Suprapubic skin (tissue), 4 donors: ENCODE measurements around the gene FAM216B. TPM values are rescaled to one million over a fixed set of nuclear protein-coding genes. Genes with fewer than 3 reads are reported as not detected.

Experiments used
- DNase-seq, 2 donors: peaks; one replicate each; pipeline ENCODE4 v3.0.0-alpha.2; 2019; ENCODE audit warnings: low spot score in 2 of 2
- H3K27ac ChIP-seq: fragments of 200-600 bp; sonication (generic); one replicate; pipeline ENCODE4 v1.5.1; 2019
- H3K27me3 ChIP-seq: fragments of 200-600 bp; sonication (generic); one replicate; pipeline ENCODE4 v1.5.1; 2019
- H3K36me3 ChIP-seq: fragments of 200-600 bp; sonication (generic); one replicate; pipeline ENCODE4 v1.5.1; 2019
- H3K4me1 ChIP-seq: fragments of 200-600 bp; sonication (generic); one replicate; pipeline ENCODE4 v1.5.1; 2019
- H3K4me3 ChIP-seq: fragments of 200-600 bp; sonication (generic); one replicate; pipeline ENCODE4 v1.5.1; 2019; ENCODE audit warnings: mild to moderate bottlenecking
- H3K9me3 ChIP-seq: fragments of 200-600 bp; sonication (generic); one replicate; pipeline ENCODE4 v1.5.1; 2019
- EP300 ChIP-seq: sonication (generic); formaldehyde crosslinking; IDR thresholded peaks from one replicate; pipeline ENCODE4 v1.6.1; 2017; ENCODE audit warnings: antibody characterized with exemption
- POLR2A ChIP-seq, 2 donors: fragments of 450-650 bp; IDR thresholded peaks; one replicate each; pipeline ENCODE4 v1.6.1; 2017; ENCODE audit warnings: antibody characterized with exemption in 2 of 2, mild to moderate bottlenecking in 2 of 2, moderate library complexity in 2 of 2
- POLR2AphosphoS5 ChIP-seq, 3 donors: sonication (generic); formaldehyde crosslinking; IDR thresholded peaks; one replicate each; pipeline ENCODE4 v1.6.1; 2017; ENCODE audit warnings: antibody characterized with exemption in 3 of 3
- WGBS: methylation state at CpG from one replicate; pipeline ENCODE4 v1.1.5; 2018; 5-methylcytosine and 5-hydroxymethylcytosine counted together
- total RNA-seq, 4 donors: library from RNA; depleted of rRNA; stranded (reverse); fragments of >200 nt; gene quantifications; one replicate each; pipeline ENCODE4 v1.1.0, GENCODE V29; 2016
- TF ChIP-seq, protein P1 (sequence below), 2 donors: fragments of 200-600 bp in 1 of 2; fragments of 450-650 bp in 1 of 2; sonication (generic) in 1 of 2; IDR thresholded peaks; one replicate each; pipeline ENCODE4 v1.5.1; 2016 to 2019; ENCODE audit warnings: antibody characterized with exemption in 2 of 2, mild to moderate bottlenecking in 1 of 2, moderate library complexity in 1 of 2

The FAM216B gene
- total RNA-seq, 4 donors from 2014 or later = not detected

DNA sequence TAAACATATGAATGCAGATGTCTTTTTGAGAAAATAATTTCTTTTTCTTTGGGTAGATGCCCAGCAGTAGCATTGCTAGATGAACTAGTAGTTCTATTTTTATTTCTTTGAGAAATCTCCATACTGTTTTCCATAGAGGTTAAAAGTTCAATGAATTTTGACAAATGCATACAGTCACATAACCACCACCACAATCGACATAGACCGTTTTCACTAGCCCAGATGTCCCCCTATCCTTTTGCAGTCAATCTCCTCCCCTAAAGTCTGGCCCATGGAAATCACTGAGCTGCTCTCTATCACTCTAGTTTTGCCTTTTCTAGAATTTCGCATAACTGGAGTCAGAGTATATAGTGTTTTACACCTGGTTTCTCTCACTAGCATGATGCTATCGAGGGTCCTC, 10.8 kb downstream of the FAM216B start:
- H3K27me3 ChIP-seq = peaks cover 6% of the 10 kb centered on the region
- no peaks in the 10 kb centered on the region for H3K4me1 ChIP-seq
- no peaks in the 10 kb centered on the region for H3K36me3 ChIP-seq
- H3K4me3 ChIP-seq = no peak overlapping the region
- no peaks in the 10 kb centered on the region for H3K9me3 ChIP-seq
- TF ChIP-seq POLR2AphosphoS5 (IDR thresholded peaks at IDR 0.05) (no peak), EP300 (no peak), POLR2A (IDR thresholded peaks at IDR 0.05) (no peak)
- TF ChIP-seq, protein P1, sequence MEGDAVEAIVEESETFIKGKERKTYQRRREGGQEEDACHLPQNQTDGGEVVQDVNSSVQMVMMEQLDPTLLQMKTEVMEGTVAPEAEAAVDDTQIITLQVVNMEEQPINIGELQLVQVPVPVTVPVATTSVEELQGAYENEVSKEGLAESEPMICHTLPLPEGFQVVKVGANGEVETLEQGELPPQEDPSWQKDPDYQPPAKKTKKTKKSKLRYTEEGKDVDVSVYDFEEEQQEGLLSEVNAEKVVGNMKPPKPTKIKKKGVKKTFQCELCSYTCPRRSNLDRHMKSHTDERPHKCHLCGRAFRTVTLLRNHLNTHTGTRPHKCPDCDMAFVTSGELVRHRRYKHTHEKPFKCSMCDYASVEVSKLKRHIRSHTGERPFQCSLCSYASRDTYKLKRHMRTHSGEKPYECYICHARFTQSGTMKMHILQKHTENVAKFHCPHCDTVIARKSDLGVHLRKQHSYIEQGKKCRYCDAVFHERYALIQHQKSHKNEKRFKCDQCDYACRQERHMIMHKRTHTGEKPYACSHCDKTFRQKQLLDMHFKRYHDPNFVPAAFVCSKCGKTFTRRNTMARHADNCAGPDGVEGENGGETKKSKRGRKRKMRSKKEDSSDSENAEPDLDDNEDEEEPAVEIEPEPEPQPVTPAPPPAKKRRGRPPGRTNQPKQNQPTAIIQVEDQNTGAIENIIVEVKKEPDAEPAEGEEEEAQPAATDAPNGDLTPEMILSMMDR (IDR thresholded peaks at IDR 0.05) = no peak
- no peak overlapping the region for H3K27ac ChIP-seq
- WGBS = 88% methylated on average over 4 of the region's 4 CpGs
- DNase-seq = no peak

DNA sequence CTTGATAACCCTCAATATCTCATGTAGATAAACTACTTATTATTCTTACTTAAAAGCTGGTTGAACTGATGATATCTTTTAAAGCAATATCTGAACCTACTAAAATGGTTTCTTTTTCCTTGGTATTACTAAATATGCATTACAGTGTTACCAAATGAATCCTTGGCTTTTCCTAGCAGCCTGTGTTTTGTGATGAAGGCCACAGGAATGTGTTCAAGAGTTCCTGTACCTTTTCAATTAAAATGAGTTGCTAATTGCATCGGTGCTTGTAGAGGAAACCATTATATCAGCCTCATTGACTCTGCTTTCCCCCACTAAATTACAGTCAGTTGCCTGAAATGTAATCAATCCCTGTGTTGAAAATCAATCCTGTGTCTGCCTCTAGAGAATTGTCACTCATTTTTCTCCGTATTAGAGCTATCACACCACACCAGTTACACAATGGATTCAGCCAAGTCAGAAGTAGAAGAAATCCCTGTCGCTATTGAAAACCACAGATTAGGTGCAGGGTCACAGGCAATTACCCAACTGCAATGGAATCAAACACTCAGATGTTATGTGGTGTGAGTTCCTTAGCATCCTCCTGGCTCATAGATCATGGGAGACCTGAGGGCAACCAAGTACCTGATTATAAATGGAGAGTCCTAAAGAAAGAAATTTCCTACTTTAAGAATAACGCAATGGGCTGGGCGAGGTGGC, 13.3 kb downstream of the FAM216B start:
- Histone ChIP-seq H3K27me3 (peaks cover 6% of the 10 kb centered on the region), H3K9me3 (no peaks in the 10 kb centered on the region), H3K27ac (no peak overlapping the region), H3K4me1 (no peaks in the 10 kb centered on the region), H3K36me3 (no peaks in the 10 kb centered on the region), H3K4me3 (no peak overlapping the region)
- 89% methylated on average over 5 of the region's 5 CpGs for WGBS
- TF ChIP-seq, protein P1 (IDR thresholded peaks at IDR 0.05) = no peak
- TF ChIP-seq POLR2A (IDR thresholded peaks at IDR 0.05) (no peak), EP300 (no peak), POLR2AphosphoS5 (IDR thresholded peaks at IDR 0.05) (no peak)
- no peak for DNase-seq

DNA sequence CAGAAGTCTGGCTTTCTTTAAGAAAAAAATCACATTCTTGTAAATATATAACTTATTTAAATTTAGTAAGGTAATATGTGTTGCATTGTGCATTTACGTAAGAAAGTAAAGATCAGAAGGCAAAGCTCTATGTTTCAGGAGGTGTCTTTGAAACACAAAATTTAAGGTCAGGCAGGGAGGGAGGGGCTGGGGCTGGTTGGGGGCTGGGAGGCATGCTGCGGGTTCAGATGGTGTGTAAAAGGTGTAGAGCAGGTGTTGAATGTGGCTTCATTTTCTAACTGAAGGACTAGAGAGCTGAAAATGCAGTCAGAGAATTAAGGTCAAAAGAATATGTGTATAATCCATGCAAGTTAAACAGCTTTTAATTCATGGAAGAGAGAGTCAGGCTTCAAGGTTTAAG, 14.3 kb downstream of the FAM216B start:
- Histone ChIP-seq H3K36me3 (no peaks in the 10 kb centered on the region), H3K27ac (no peak overlapping the region), H3K27me3 (peaks cover 6% of the 10 kb centered on the region), H3K4me3 (no peak overlapping the region), H3K4me1 (no peaks in the 10 kb centered on the region), H3K9me3 (no peaks in the 10 kb centered on the region)
- 88% methylated on average over 2 of the region's 2 CpGs for WGBS
- TF ChIP-seq EP300 (no peak), POLR2A (IDR thresholded peaks at IDR 0.05) (no peak), POLR2AphosphoS5 (IDR thresholded peaks at IDR 0.05) (no peak)
- TF ChIP-seq, protein P1 (IDR thresholded peaks at IDR 0.05) = no peak
- DNase-seq = no peak

DNA sequence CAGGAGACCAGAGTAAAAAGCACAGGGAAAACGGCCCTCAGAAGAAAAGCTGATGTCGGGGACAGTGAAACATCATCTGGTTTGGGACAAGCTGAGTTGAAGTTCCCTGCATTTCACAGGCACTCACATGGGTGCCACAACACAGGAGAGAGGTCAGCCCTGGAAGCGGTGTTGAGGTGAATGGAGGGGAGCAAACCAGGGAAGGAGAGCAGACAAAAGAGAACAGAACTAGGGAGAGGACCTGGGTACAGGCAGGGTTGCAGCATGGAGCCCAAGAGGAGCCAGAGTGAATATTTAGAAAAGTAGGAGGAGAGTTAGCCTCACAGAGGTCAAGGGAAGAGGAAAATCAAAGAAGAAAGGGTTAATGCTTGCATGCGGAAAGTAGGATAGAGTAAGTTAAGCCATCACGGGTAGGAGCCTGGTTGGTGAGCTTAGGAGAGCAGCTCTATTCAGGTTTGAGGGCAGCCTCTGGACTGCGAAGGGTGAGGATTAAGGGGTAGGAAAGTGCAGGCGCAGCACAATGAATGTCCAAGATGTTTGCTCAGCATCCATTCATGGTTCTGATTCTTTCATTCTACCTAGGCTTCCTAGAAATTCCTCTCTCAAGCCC, 15.5 kb downstream of the FAM216B start:
- Histone ChIP-seq H3K27ac (no peak overlapping the region), H3K36me3 (no peaks in the 10 kb centered on the region), H3K27me3 (peaks cover 6% of the 10 kb centered on the region), H3K4me3 (no peak overlapping the region), H3K4me1 (no peaks in the 10 kb centered on the region), H3K9me3 (no peaks in the 10 kb centered on the region)
- no peak for TF ChIP-seq POLR2A (IDR thresholded peaks at IDR 0.05)
- TF ChIP-seq, protein P1 (IDR thresholded peaks at IDR 0.05) = no peak
- no peak for TF ChIP-seq POLR2AphosphoS5 (IDR thresholded peaks at IDR 0.05)
- TF ChIP-seq EP300 = no peak
- DNase-seq = no peak
- WGBS = 77% methylated on average over 7 of the region's 7 CpGs

DNA sequence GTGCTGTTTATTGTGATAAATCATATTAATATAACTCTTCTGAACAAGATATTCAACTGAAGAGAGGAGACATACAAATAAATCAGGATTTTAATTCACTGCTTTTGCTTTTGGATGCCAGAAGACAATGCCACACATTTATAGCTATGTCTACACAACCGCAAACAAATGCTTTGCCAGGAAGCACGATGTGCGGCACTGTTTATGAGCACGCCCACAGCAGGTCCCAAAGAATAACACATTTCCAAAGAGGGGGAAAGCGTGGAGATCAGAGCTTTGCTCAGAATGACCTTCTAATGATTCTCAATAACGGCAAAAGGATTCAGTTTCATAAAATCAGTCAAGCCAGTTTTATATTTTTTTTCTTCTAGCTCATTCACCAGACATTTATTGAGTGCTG, 16.7 kb downstream of the FAM216B start:
- 44% methylated on average over 6 of the region's 6 CpGs for WGBS
- Histone ChIP-seq H3K4me3 (no peak overlapping the region), H3K4me1 (no peaks in the 10 kb centered on the region), H3K9me3 (no peaks in the 10 kb centered on the region), H3K27ac (no peak overlapping the region), H3K27me3 (peaks cover 6% of the 10 kb centered on the region), H3K36me3 (no peaks in the 10 kb centered on the region)
- no peak for DNase-seq
- TF ChIP-seq, protein P1 (IDR thresholded peaks at IDR 0.05) = no peak
- no peak for TF ChIP-seq POLR2AphosphoS5 (IDR thresholded peaks at IDR 0.05)
- no peak for TF ChIP-seq POLR2A (IDR thresholded peaks at IDR 0.05)
- no peak for TF ChIP-seq EP300
